GM18511 (cell line): ENCODE data around the gene PRG2.

Experiments used
- ATAC-seq: cut with Tn5 transposase; IDR thresholded peaks from one replicate; pipeline ENCODE4 v1.9.1; 2021; ENCODE audit warnings: mild to moderate bottlenecking, moderate library complexity; ENCODE audit not compliant: unreplicated experiment

PRG2 gene

GRCh38 chr11:57397394-57397990, 7.0 kb upstream of the PRG2 start:
- no peak for ATAC-seq

GRCh38 chr11:57396744-57397143, 6.3 kb upstream of the PRG2 start:
- no peak for ATAC-seq

GRCh38 chr11:57395905-57396623, 5.6 kb upstream of the PRG2 start:
- ATAC-seq = no peak

GRCh38 chr11:57394203-57394965, 3.9 kb upstream of the PRG2 start:
- ATAC-seq = no peak

- no peak for ATAC-seq
Observed at GRCh38 chr11:57392763-57393105, 2.3 kb upstream of the PRG2 start.

GRCh38 chr11:57392066-57392762, 1.8 kb upstream of the PRG2 start:
- no peak for ATAC-seq

- no peak for ATAC-seq
Observed at GRCh38 chr11:57391539-57391938, 1.1 kb upstream of the PRG2 start.

GRCh38 chr11:57391111-57391510, 661 bp upstream of the PRG2 start:
- ATAC-seq = no peak

- ATAC-seq = no peak
Observed at GRCh38 chr11:57387289-57388030, 3.0 kb downstream of the PRG2 start.

GRCh38 chr11:57386178-57386940, 4.1 kb downstream of the PRG2 start:
- ATAC-seq = no peak

- ATAC-seq = no peak
Observed at GRCh38 chr11:57380975-57381374, 9.5 kb downstream of the PRG2 start, which contains the start of gene PRG3. TSS of gene PRG3 (minus strand) at chr11:57381150. CDS start at chr11:57380708, 442 bp downstream.

- no peak for ATAC-seq
Observed at GRCh38 chr11:57379732-57380131, 10.7 kb downstream of the PRG2 start.

- ATAC-seq = no peak
Observed at GRCh38 chr11:57378186-57378585, 12.3 kb downstream of the PRG2 start.

GRCh38 chr11:57377107-57377506, 13.3 kb downstream of the PRG2 start:
- ATAC-seq = no peak

- no peak for ATAC-seq
Observed at GRCh38 chr11:57376095-57377090, 14.1 kb downstream of the PRG2 start.

- no peak for ATAC-seq
Observed at GRCh38 chr11:57375490-57375889, 15.0 kb downstream of the PRG2 start.

- no peak for ATAC-seq
Observed at GRCh38 chr11:57374966-57375365, 15.5 kb downstream of the PRG2 start.

GRCh38 chr11:57373146-57373545, 17.3 kb downstream of the PRG2 start:
- no peak for ATAC-seq

GRCh38 chr11:57370941-57371340, 19.5 kb downstream of the PRG2 start:
- ATAC-seq = no peak
